ENCODE results near the gene NHLRC4. TPM values are rescaled to one million over a fixed set of nuclear protein-coding genes. Genes with fewer than 3 reads are reported as not detected.

The NHLRC4 gene
- total and polyA plus RNA-seq, 2 of the 8 experiments (the other 6 are each of a cell fraction or from before 2014, with no cell fraction given): 0.60 to 0.76 TPM

- TF ChIP-seq CHD7 (IDR thresholded peaks at IDR 0.05; ENCODE audit: insufficient replicate concordance, low read length): no peak
- TF ChIP-seq BCL11A (IDR thresholded peaks at IDR 0.05; ENCODE audit: low read depth in 2 of 2, low read length in 2 of 2): no peak
- TF ChIP-seq, protein P1, sequence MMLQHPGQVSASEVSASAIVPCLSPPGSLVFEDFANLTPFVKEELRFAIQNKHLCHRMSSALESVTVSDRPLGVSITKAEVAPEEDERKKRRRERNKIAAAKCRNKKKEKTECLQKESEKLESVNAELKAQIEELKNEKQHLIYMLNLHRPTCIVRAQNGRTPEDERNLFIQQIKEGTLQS (IDR thresholded peaks at IDR 0.05; ENCODE audit: insufficient read depth, low read depth, low read length): no peak
- TF ChIP-seq SP1 (IDR thresholded peaks at IDR 0.05; ENCODE audit: low read depth, low read length): no peak
- TF ChIP-seq SRF (IDR thresholded peaks at IDR 0.05; ENCODE audit: low read depth, low read length): no peak
- no peak for TF ChIP-seq EZH2 (IDR thresholded peaks at IDR 0.05; ENCODE audit: low read depth, low read length, severe bottlenecking)
- no peak for TF ChIP-seq SIX5 (IDR thresholded peaks at IDR 0.05; ENCODE audit: low read depth, low read length)
- TF ChIP-seq BRCA1 (IDR thresholded peaks at IDR 0.05; ENCODE audit: low read depth, low read length): no peak
- no peak for TF ChIP-seq SIN3A (conservative IDR thresholded peaks at IDR 0.05 in 1 of 2, IDR thresholded peaks at IDR 0.05 in 1 of 2; ENCODE audit: low read depth in 1 of 2, low read length in 2 of 2)
- TF ChIP-seq MAFK (IDR thresholded peaks at IDR 0.05; ENCODE audit: low read depth, low read length): no peak
These were observed 13.1 kb upstream of the NHLRC4 start (continued) for GRCh38 chr16:553601-554296.

Data from H1 (cell line).